Cardiac fibroblast (primary cell): ENCODE measurements around the gene HECTD1.
A peak's percentile ranks its signal among the peaks of the same experiment; 100 is the strongest.
"Not testable (repeated sequence)": the region's sequence is repeated elsewhere in the genome, so short reads cannot be mapped to it uniquely, and the experiment has no call there.

Source experiments
- DNase-seq, 2 donors: peaks; one replicate each; pipeline versions ENCODE4 v3.0.0 to v3.0.0-alpha.2; 2010; ENCODE audit warnings: low read depth in 2 of 2
- H3K4me3 ChIP-seq, 2 donors: replicated peaks in 1 of 2; 1 replicate in 1 of 2; 2 replicates in 1 of 2; pipeline ENCODE4 v1.5.1; 2011; ENCODE audit warnings: low read depth in 2 of 2, low read length in 2 of 2, mild to moderate bottlenecking in 2 of 2, moderate library complexity in 1 of 2
- TF ChIP-seq, protein P1 (sequence below): IDR thresholded peaks from one replicate; pipeline ENCODE4 v1.5.1; 2011; ENCODE audit warnings: low read depth, mild to moderate bottlenecking, low read length, inconsistent platforms

The HECTD1 gene

DNA sequence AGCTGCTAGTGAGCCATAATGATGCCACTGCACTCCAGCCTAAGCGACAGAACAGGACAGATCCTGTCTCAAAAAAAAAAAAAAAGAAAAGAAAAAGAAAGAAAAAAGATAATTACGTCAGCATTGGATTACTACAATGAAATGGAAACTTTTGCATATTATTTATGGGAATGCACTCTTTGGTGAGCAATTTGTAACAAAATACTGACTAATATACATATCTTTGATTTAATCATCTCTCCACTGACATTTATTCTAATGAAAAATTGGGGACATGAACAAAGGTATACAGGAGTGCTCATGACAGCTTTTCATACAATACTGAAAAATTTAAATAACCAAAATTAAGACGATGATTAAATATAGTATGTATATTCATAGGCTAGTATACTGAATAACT, 27.9 kb upstream of the HECTD1 start:
- TF ChIP-seq, protein P1, sequence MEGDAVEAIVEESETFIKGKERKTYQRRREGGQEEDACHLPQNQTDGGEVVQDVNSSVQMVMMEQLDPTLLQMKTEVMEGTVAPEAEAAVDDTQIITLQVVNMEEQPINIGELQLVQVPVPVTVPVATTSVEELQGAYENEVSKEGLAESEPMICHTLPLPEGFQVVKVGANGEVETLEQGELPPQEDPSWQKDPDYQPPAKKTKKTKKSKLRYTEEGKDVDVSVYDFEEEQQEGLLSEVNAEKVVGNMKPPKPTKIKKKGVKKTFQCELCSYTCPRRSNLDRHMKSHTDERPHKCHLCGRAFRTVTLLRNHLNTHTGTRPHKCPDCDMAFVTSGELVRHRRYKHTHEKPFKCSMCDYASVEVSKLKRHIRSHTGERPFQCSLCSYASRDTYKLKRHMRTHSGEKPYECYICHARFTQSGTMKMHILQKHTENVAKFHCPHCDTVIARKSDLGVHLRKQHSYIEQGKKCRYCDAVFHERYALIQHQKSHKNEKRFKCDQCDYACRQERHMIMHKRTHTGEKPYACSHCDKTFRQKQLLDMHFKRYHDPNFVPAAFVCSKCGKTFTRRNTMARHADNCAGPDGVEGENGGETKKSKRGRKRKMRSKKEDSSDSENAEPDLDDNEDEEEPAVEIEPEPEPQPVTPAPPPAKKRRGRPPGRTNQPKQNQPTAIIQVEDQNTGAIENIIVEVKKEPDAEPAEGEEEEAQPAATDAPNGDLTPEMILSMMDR: no peak
- H3K4me3 ChIP-seq: no peak overlapping the region
- DNase-seq: no peak

- no peak for DNase-seq
- TF ChIP-seq, protein P1: no peak
- no peak overlapping the region for H3K4me3 ChIP-seq
Measured at GRCh38 chr14:31232081-31232480, 24.5 kb upstream of the HECTD1 start.

DNA sequence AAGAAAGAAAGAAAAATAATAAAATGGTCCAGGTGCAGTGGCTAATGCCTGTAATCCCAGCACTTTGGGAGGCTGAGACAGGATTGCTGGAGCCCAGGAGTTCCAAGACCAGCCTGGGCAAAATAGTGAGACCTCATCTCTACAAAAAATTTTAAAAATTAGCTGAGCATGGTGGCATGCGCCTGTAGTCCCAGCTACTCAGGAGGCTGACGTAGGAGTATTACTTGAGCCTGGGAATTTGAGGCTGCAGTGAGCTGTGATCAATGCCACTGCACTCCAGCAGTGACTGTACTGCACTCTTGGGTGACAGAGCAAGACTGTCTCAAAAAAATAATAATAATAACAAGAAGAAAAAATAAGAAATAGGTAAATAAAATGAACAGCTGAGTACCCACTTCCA, 23.7 kb upstream of the HECTD1 start:
- not testable (repeated sequence) for DNase-seq, H3K4me3 ChIP-seq

DNA sequence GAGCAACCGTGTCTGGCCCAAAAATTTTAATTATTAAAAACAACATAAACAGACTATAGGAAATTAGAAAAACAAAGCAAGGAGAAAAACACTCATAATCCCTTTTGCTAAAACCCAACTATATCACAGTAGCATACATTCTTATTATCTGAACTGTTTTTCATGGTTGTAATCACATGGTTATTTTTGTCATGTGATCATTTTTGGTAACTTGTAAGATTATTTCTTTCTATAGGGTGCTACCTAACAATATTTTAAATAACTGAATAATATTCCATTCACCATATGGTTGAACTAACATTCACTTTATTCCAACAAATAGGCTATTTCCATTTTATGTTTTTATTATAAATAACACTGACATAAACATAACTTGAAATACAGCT, 23.0 kb upstream of the HECTD1 start:
- H3K4me3 ChIP-seq: no peak overlapping the region
- TF ChIP-seq, protein P1: no peak
- DNase-seq: no peak

- TF ChIP-seq, protein P1: no peak
- no peak overlapping the region for H3K4me3 ChIP-seq
- peak; percentile 98 to 99 for DNase-seq
Measured at GRCh38 chr14:31229638-31230572, 22.3 kb upstream of the HECTD1 start.

DNA sequence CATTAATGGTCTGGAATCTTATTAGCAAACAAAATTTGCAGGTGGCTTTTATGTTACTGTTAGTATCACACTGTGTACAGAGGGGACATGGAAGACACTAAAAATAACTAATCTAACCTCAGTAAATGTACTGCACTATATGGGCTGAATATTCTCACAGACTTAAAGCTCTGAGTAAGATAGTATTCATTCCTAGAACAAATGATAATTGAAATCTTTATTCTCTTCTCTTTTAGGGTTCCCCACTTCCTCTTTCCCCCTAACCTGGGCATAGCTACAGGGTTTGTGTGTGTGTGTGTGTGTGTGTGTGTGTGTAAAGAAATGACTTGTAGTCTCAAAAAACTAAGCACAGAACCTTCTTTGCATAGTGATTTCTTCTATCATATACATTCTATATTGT, 21.4 kb upstream of the HECTD1 start:
- no peak overlapping the region for H3K4me3 ChIP-seq
- TF ChIP-seq, protein P1: no peak
- DNase-seq: peak in 1 of 2 donors; percentile 8

DNA sequence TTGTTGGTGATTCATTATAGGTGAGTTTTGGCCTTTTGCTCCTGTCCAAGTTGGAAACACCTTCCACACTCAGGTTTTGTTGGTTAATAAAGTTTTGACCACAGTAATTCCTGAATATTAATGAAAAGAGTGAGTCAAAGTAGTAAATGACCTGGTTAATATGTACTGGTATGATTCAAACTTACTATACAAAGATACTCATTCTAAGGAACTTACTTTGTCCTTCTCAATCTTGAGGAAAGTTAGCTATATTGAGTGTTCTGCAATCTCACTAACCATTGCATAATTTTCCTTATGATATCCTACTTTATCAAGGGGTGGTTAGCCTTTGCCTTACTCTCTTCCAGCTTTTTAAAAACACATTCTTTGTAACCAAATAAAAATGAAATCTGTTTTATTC, 20.9 kb upstream of the HECTD1 start:
- TF ChIP-seq, protein P1: no peak
- H3K4me3 ChIP-seq: no peak overlapping the region
- peak in 1 of 2 donors; percentile 39 for DNase-seq
